Esophagus (tissue), 2 donors: ENCODE data around the gene DNAJC16. TPM values are rescaled to one million over a fixed set of nuclear protein-coding genes. Genes with fewer than 3 reads are reported as not detected.
"Not testable (repeated sequence)": the region's sequence is repeated elsewhere in the genome, so short reads cannot be mapped to it uniquely, and the experiment has no call there.

Source experiments
- H3K27ac ChIP-seq, 2 donors: one replicate each; pipeline ENCODE4 v1.5.1; 2013; ENCODE audit warnings: low read depth in 2 of 2, mild to moderate bottlenecking in 2 of 2, inconsistent platforms in 1 of 2, low read length in 1 of 2, moderate library complexity in 1 of 2
- H3K27me3 ChIP-seq, 2 donors: one replicate each; pipeline ENCODE4 v1.6.1; 2013; ENCODE audit warnings: low read length in 2 of 2, control low read depth in 1 of 2, mild to moderate bottlenecking in 1 of 2; ENCODE audit not compliant: insufficient read depth in 2 of 2, control insufficient read depth in 1 of 2
- H3K36me3 ChIP-seq, 2 donors: one replicate each; pipeline ENCODE4 v1.6.1; 2013; ENCODE audit warnings: low read length in 1 of 2; ENCODE audit not compliant: control insufficient read depth in 2 of 2, insufficient read depth in 2 of 2
- H3K4me1 ChIP-seq, 2 donors: one replicate each; pipeline ENCODE4 v1.6.1; 2013; ENCODE audit warnings: low read length in 1 of 2; ENCODE audit not compliant: control insufficient read depth in 2 of 2, insufficient read depth in 2 of 2
- H3K4me3 ChIP-seq, 2 donors: one replicate each; pipeline ENCODE4 v1.5.1; 2013; ENCODE audit warnings: low read length in 2 of 2, mild to moderate bottlenecking in 2 of 2, low read depth in 1 of 2, moderate library complexity in 1 of 2
- H3K9me3 ChIP-seq, 2 donors: one replicate each; pipeline ENCODE4 v1.6.1; 2013; ENCODE audit warnings: mild to moderate bottlenecking in 2 of 2, low read depth in 1 of 2, low read length in 1 of 2, moderate library complexity in 1 of 2; ENCODE audit not compliant: control insufficient read depth in 2 of 2, insufficient read depth in 1 of 2
- WGBS, 2 donors: extraction: QIAGEN DNeasy Blood & Tissue Kit; methylation state at CpG; one replicate each; pipeline ENCODE4 v1.1.7; 2013; 5-methylcytosine and 5-hydroxymethylcytosine counted together
- polyA plus RNA-seq, 2 donors: library from polyadenylated mRNA; stranded (reverse); fragments of 200-250 nt; gene quantifications; one replicate each; pipeline ENCODE4 v1.2.3, GENCODE V29; 2013
- donor health status: healthy with polysubstance abuse.
- donor health status: Bipolar disorder and iron deficiency.

The DNAJC16 gene
- polyA plus RNA-seq: 1 to 10 TPM; 3.1 to 6.1 TPM

GRCh38 chr1:15526490-15527339 is at the start of gene DNAJC16:
DNAJC16 (plus strand) TSS chr1:15526848; CDS start chr1:15529106, 2,258 bp downstream.
- H3K36me3 ChIP-seq: no peaks in the 10 kb centered on the region
- H3K27me3 ChIP-seq: no peaks in the 10 kb centered on the region
- no peaks in the 10 kb centered on the region for H3K4me1 ChIP-seq
- peak within 1 kb of the TSS; percentile 64 to 83 for H3K4me3 ChIP-seq
- H3K27ac ChIP-seq: peak within 1 kb of the TSS; percentile 93 to 99
- no peaks in the 10 kb centered on the region for H3K9me3 ChIP-seq
- 1% methylated on average over 65 of the region's 65 CpGs for WGBS, 2 donors

- no peak overlapping the region for H3K27ac ChIP-seq
- no peaks in the 10 kb centered on the region for H3K36me3 ChIP-seq
- 73 to 96% methylated on average over 3 of the region's 3 CpGs for WGBS, 2 donors
- H3K27me3 ChIP-seq: no peaks in the 10 kb centered on the region
- H3K4me1 ChIP-seq: peaks cover 0 to 3% of the 10 kb centered on the region in 2 donors
- H3K9me3 ChIP-seq: no peaks in the 10 kb centered on the region
- no peak overlapping the region for H3K4me3 ChIP-seq
These were observed 49.7 kb upstream of the DNAJC16 start for GRCh38 chr1:15476927-15477326.

- no peaks in the 10 kb centered on the region for H3K9me3 ChIP-seq
- H3K27me3 ChIP-seq: no peaks in the 10 kb centered on the region
- 78 to 91% methylated on average over 5 of the region's 5 CpGs for WGBS, 2 donors
- H3K4me1 ChIP-seq: peaks cover 0 to 3% of the 10 kb centered on the region in 2 donors
- no peaks in the 10 kb centered on the region for H3K36me3 ChIP-seq
- H3K4me3 ChIP-seq: no peak overlapping the region
- H3K27ac ChIP-seq: no peak overlapping the region
These were observed 48.9 kb upstream of the DNAJC16 start for GRCh38 chr1:15477646-15478212.

- H3K9me3 ChIP-seq: no peaks in the 10 kb centered on the region
- H3K27ac ChIP-seq: no peak overlapping the region
- whole genome bisulfite sequencing, 2 donors: 85 to 94% methylated on average over 11 of the region's 11 CpGs
- H3K4me1 ChIP-seq: peaks cover 0 to 3% of the 10 kb centered on the region in 2 donors
- H3K27me3 ChIP-seq: no peaks in the 10 kb centered on the region
- H3K4me3 ChIP-seq: no peak overlapping the region
- no peaks in the 10 kb centered on the region for H3K36me3 ChIP-seq
These were observed 46.8 kb upstream of the DNAJC16 start for GRCh38 chr1:15479654-15480347.

GRCh38 chr1:15482455-15482854 is 44.2 kb upstream of the DNAJC16 start:
- not testable (repeated sequence) for H3K9me3 ChIP-seq, H3K4me3 ChIP-seq, H3K4me1 ChIP-seq, H3K36me3 ChIP-seq, H3K27ac ChIP-seq, H3K27me3 ChIP-seq
- WGBS, 2 donors: 70 to 85% methylated on average over 6 of the region's 6 CpGs

GRCh38 chr1:15482983-15483543 is 43.6 kb upstream of the DNAJC16 start:
- not testable (repeated sequence) for H3K27me3 ChIP-seq, H3K4me3 ChIP-seq, H3K4me1 ChIP-seq, H3K36me3 ChIP-seq, H3K9me3 ChIP-seq, H3K27ac ChIP-seq
- 57 to 70% methylated on average over 13 to 15 of the region's 16 CpGs for WGBS, 2 donors

GRCh38 chr1:15483971-15484370 is 42.7 kb upstream of the DNAJC16 start:
- Histone ChIP-seq H3K27me3 (no peaks in the 10 kb centered on the region), H3K36me3 (no peaks in the 10 kb centered on the region), H3K4me1 (peaks cover 0 to 3% of the 10 kb centered on the region in 2 donors), H3K4me3 (no peak overlapping the region), H3K9me3 (no peaks in the 10 kb centered on the region), H3K27ac (no peak overlapping the region)
- 88 to 89% methylated on average over 2 of the region's 2 CpGs for WGBS, 2 donors

- WGBS, 2 donors: 90 to 93% methylated on average over 6 of the region's 6 CpGs
- not testable (repeated sequence) for H3K36me3 ChIP-seq, H3K27me3 ChIP-seq
These were observed 42.2 kb upstream of the DNAJC16 start for GRCh38 chr1:15484443-15484842.

GRCh38 chr1:15485636-15486035 is 41.0 kb upstream of the DNAJC16 start:
- no peaks in the 10 kb centered on the region for H3K4me1 ChIP-seq
- H3K27ac ChIP-seq: no peak overlapping the region
- no peaks in the 10 kb centered on the region for H3K36me3 ChIP-seq
- H3K4me3 ChIP-seq: no peak overlapping the region
- WGBS, 2 donors: 81 to 95% methylated on average over 6 of the region's 6 CpGs
- H3K27me3 ChIP-seq: no peaks in the 10 kb centered on the region
- no peaks in the 10 kb centered on the region for H3K9me3 ChIP-seq

More at GRCh38 chr1:15484443-15484842, 42.2 kb upstream of the DNAJC16 start:
- not testable (repeated sequence) for H3K27ac ChIP-seq, H3K4me1 ChIP-seq, H3K4me3 ChIP-seq, H3K9me3 ChIP-seq
